ENCODE data around the gene JPH4. TPM values are rescaled to one million over a fixed set of nuclear protein-coding genes. Genes with fewer than 3 reads are reported as not detected.

JPH4 gene
- total RNA-seq, 1 experiment from 2014 or later, result 6.8 TPM

- peak overlapping the region; percentile 1 for H3K9ac ChIP-seq (ENCODE audit: extremely low read depth, insufficient read length, low read length)
- no peaks in the 10 kb centered on the region for H3K9me3 ChIP-seq (ENCODE audit: control insufficient read depth, low read depth, low read length)
- H2BK12ac ChIP-seq (ENCODE audit: insufficient read length, low read depth, low read length), result peak overlapping the region; percentile 8
- Mint-ChIP-seq H3K4me3 (no peak overlapping the region), H3K27me3 (ENCODE audit: low read depth) (no peaks in the 10 kb centered on the region; the same call in 1 of the 2 replicates), H3K27ac (no peak overlapping the region), H3K4me1 (peaks cover 7 to 9% of the 10 kb centered on the region in 2 experiments), H3K9me3 (no peaks in the 10 kb centered on the region), H3K36me3 (ENCODE audit: insufficient read depth in 1 of 3, low read depth in 3 of 3) (peaks cover 6 to 19% (median 9%) of the 10 kb centered on the region in 3 experiments; a peak in 6 of 7 replicates)
- H2BK20ac ChIP-seq (ENCODE audit: low read depth, low read length, poor library complexity, severe bottlenecking), result no peak overlapping the region
- H3K23me2 ChIP-seq (ENCODE audit: insufficient read length, low read depth, low read length, poor library complexity, severe bottlenecking), result peaks cover 21% of the 10 kb centered on the region
- no peak overlapping the region for H4K8ac ChIP-seq (replicated peaks; ENCODE audit: insufficient read length, low read depth, low read length)
- peak overlapping the region; percentile 96 for H3K4me2 ChIP-seq (ENCODE audit: insufficient read depth, insufficient read length, low read length)
- H2AK5ac ChIP-seq (ENCODE audit: insufficient read length, low read length), result peak overlapping the region; percentile 1
- no peak overlapping the region for H2BK120ac ChIP-seq (ENCODE audit: low read depth, low read length, poor library complexity, severe bottlenecking)
- no CpG with 5 or more reads among the region's 2 CpGs for WGBS (ENCODE audit: extremely low coverage, insufficient read length, low lambda C conversion rate)
- no peak overlapping the region for H3K23ac ChIP-seq (ENCODE audit: insufficient read length, low read depth, low read length)
- H3K79me2 ChIP-seq (ENCODE audit: insufficient read depth, low read length), result peaks cover 13% of the 10 kb centered on the region; the same call in 1 of the 2 replicates
- peak overlapping the region; percentile 1 for H3K18ac ChIP-seq (ENCODE audit: insufficient read length, low read depth, low read length)
- no peaks in the 10 kb centered on the region for H4K20me1 ChIP-seq (ENCODE audit: control insufficient read depth, insufficient read depth, insufficient read length)
- no peak overlapping the region for H3T11ph ChIP-seq (ENCODE audit: low read length)
- H4K91ac ChIP-seq (ENCODE audit: insufficient read length, low read depth, low read length), result no peak overlapping the region
- no peak overlapping the region for H2AFZ ChIP-seq (ENCODE audit: low read length)
- H3K4me1 ChIP-seq (ENCODE audit: insufficient read depth, low read length), result peaks cover 43% of the 10 kb centered on the region; the same call in 1 of the 2 replicates
- no peak overlapping the region for H4K5ac ChIP-seq (ENCODE audit: insufficient read length, low read depth, low read length)
- no peak for TF ChIP-seq CTCF (conservative IDR thresholded peaks at IDR 0.05)
- no peak overlapping the region for H2BK15ac ChIP-seq (ENCODE audit: low read depth, low read length)
- peak overlapping the region; percentile 3 for H3K56ac ChIP-seq (ENCODE audit: insufficient read length, low read depth, low read length)
- no peaks in the 10 kb centered on the region for H3K27me3 ChIP-seq (ENCODE audit: insufficient read depth, low read length)
- peak overlapping the region; percentile 80 for H3K27ac ChIP-seq (ENCODE audit: insufficient read length, low read depth, low read length)
- H3K79me1 ChIP-seq (ENCODE audit: insufficient read depth, low read depth, low read length, poor library complexity, severe bottlenecking), result no peaks in the 10 kb centered on the region
- no peak overlapping the region for H2BK5ac ChIP-seq (ENCODE audit: insufficient read length, low read length)
- DNase-seq, result no peak
- peak overlapping the region; percentile 9; the same call in 1 of the 2 replicates for H3K14ac ChIP-seq (ENCODE audit: insufficient read depth, low read length)
- H3K4ac ChIP-seq (ENCODE audit: low read depth, low read length), result no peak overlapping the region
Measured at GRCh38 chr14:23547924-23548323, 30.7 kb downstream of the JPH4 start.

All from H9 (cell line).